Stomach (tissue), 9 donors: Measurements from ENCODE around the gene NPHP4. TPM values are rescaled to one million over a fixed set of nuclear protein-coding genes. Genes with fewer than 3 reads are reported as not detected.

Experiments used
- DNase-seq, 2 donors: peaks; one replicate each; pipeline versions ENCODE4 v3.0.0 to v3.0.0-alpha.2; 2013 to 2019
- H3K27ac ChIP-seq, 5 donors: fragments of 200-600 bp in 4 of 5; sonication (generic) in 4 of 5; one replicate each; pipeline ENCODE4 v1.5.1; 2013 to 2019; ENCODE audit warnings: mild to moderate bottlenecking in 1 of 5, moderate library complexity in 1 of 5
- H3K27me3 ChIP-seq, 3 donors: fragments of 200-600 bp; sonication (generic); one replicate each; pipeline ENCODE4 v1.5.1; 2017 to 2019; ENCODE audit warnings: mixed run types in 1 of 3
- H3K36me3 ChIP-seq, 4 donors: fragments of 200-600 bp; sonication (generic); 1 replicate in 3 of 4; 2 replicates in 1 of 4; pipeline ENCODE4 v1.5.1; 2016 to 2019
- H3K4me1 ChIP-seq, 4 donors: fragments of 200-600 bp; sonication (generic); one replicate each; pipeline ENCODE4 v1.5.1; 2016 to 2019
- H3K4me3 ChIP-seq, 4 donors: fragments of 200-600 bp; sonication (generic) in 3 of 4; one replicate each; pipeline ENCODE4 v1.5.1; 2016 to 2019; ENCODE audit warnings: mild to moderate bottlenecking in 1 of 4
- H3K9me3 ChIP-seq, 4 donors: fragments of 200-600 bp; sonication (generic); one replicate each; pipeline ENCODE4 v1.5.1; 2016 to 2019
- EP300 ChIP-seq: sonication (generic); formaldehyde crosslinking; IDR thresholded peaks from one replicate; pipeline ENCODE4 v1.6.1; 2017; ENCODE audit warnings: antibody characterized with exemption
- POLR2A ChIP-seq, 4 donors: fragments of 450-650 bp; IDR thresholded peaks; one replicate each; pipeline ENCODE4 v1.6.1; 2016; ENCODE audit warnings: antibody characterized with exemption in 4 of 4, control low read depth in 2 of 4, mild to moderate bottlenecking in 1 of 4, moderate library complexity in 1 of 4
- POLR2AphosphoS5 ChIP-seq, 3 donors: sonication (generic); formaldehyde crosslinking; IDR thresholded peaks; one replicate each; pipeline ENCODE4 v1.6.1; 2016; ENCODE audit warnings: antibody characterized with exemption in 3 of 3
- WGBS, 5 donors: extraction: QIAGEN DNeasy Blood & Tissue Kit in 3 of 5; methylation state at CpG; one replicate each; pipeline versions ENCODE4 v1.1.5 to v1.1.7; 2013 to 2018; 5-methylcytosine and 5-hydroxymethylcytosine counted together
- intact Hi-C: fragments of 100-400 bp; cut with DNase I; formaldehyde crosslinking; loops from one replicate; pipeline ENCODE4 v1.15.1; 2023; ENCODE audit warnings: low total_unique reads
- polyA plus RNA-seq, 3 donors: library from polyadenylated mRNA; stranded (reverse); fragments of 200-250 nt; gene quantifications; one replicate each; pipeline ENCODE4 v1.2.3, GENCODE V29; 2013
- total RNA-seq, 5 donors: library from RNA; depleted of rRNA; stranded (reverse); fragments of >200 nt; gene quantifications; one replicate each; pipeline versions ENCODE4 v1.1.0 to v1.2.3, GENCODE V29; 2014 to 2016
- TF ChIP-seq, protein P1 (sequence below), 7 experiments: fragments of 450-650 bp in 4 of 7; fragments of 200-600 bp in 3 of 7; sonication (generic) in 3 of 7; IDR thresholded peaks; one replicate each; pipeline ENCODE4 v1.5.1; 2016 to 2019; ENCODE audit warnings: antibody characterized with exemption in 7 of 7, control low read depth in 2 of 7, mild to moderate bottlenecking in 1 of 7
- donor health status: healthy with polysubstance abuse.
- donor health status: Bipolar disorder and iron deficiency.
- donor health status: healthy.

Gene NPHP4
- total and polyA plus RNA-seq, 8 donors, result 1.9 to 29.7 (median 7.3) TPM

DNA sequence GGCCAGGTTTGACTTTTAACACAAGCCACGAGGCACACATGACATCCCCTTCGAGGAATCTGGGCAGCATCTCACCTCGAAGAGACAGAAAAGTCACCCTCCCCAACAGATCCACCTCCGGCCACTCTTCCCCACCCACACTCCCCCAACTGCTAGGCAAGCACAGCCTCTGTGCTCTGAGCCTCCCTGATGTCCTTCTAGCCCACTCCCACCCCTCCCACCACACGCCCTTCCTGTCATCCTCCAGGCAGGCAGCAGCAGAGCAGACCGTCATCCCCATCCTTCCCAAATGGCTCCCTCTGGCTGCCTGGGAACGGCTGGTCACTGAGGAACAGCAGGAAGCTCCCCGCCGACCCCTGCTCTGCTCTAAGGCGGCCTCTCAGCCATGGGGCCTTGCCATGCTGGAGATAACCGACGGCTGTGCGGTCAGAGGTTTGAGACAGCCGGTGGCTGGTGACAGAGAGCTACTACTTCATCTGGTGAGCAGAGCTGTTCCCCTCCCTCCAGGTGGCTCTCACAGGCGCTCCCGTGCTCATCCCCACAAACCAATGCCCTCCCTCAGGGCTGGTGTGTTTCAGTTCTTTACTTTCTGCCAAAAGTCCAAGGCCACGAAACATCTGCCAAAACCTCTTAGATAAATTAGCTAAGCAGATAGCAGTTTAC lies 25.6 kb downstream of the NPHP4 start:
- Histone ChIP-seq H3K36me3 (peaks cover 7 to 61% (median 56%) of the 10 kb centered on the region in 4 donors), H3K4me3 (no peak overlapping the region), H3K27ac (no peak overlapping the region), H3K27me3 (no peaks in the 10 kb centered on the region), H3K4me1 (peaks cover 0 to 8% (median 2%) of the 10 kb centered on the region in 4 donors), H3K9me3 (no peaks in the 10 kb centered on the region)
- TF ChIP-seq EP300 (no peak), POLR2A (IDR thresholded peaks at IDR 0.05) (no peak), POLR2AphosphoS5 (IDR thresholded peaks at IDR 0.05) (no peak)
- TF ChIP-seq, protein P1, sequence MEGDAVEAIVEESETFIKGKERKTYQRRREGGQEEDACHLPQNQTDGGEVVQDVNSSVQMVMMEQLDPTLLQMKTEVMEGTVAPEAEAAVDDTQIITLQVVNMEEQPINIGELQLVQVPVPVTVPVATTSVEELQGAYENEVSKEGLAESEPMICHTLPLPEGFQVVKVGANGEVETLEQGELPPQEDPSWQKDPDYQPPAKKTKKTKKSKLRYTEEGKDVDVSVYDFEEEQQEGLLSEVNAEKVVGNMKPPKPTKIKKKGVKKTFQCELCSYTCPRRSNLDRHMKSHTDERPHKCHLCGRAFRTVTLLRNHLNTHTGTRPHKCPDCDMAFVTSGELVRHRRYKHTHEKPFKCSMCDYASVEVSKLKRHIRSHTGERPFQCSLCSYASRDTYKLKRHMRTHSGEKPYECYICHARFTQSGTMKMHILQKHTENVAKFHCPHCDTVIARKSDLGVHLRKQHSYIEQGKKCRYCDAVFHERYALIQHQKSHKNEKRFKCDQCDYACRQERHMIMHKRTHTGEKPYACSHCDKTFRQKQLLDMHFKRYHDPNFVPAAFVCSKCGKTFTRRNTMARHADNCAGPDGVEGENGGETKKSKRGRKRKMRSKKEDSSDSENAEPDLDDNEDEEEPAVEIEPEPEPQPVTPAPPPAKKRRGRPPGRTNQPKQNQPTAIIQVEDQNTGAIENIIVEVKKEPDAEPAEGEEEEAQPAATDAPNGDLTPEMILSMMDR (IDR thresholded peaks at IDR 0.05), result no peak
- DNase-seq, result no peak
- intact Hi-C loops, result no loop called here
- WGBS, 5 donors, result 88 to 92% (median 89%) methylated on average over 15 to 17 of the region's 17 CpGs

DNA sequence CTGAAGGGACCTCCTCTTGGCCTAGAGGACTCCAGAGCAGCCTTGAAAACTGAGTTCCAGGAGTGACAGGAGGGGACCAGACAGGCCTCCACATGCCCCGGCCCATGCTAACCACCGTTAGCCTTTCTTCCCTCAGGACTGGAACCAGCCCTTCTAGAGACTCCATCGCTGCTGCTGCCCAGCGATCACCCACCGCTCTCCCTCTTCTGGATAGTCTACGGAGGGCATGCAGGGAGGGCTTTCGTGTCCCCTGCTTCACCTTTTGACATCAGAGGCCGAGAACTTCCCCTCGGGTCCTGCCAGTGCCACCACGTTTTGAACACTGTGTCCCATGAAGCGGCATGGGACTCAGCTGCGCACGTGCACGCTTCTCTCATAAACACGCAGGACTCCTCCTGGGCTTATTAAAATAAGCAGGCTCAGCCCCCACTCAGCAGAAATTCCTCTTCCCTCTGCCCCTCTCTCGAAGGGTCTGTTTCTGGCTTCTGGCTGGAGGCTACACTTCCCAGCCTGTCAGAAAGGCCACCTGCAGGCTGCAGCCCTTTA lies 26.6 kb downstream of the NPHP4 start:
- intact Hi-C loops, result no loop called here
- Histone ChIP-seq H3K4me1 (peaks cover 0 to 5% (median 0%) of the 10 kb centered on the region in 4 donors), H3K4me3 (no peak overlapping the region), H3K36me3 (peaks cover 7 to 71% (median 67%) of the 10 kb centered on the region in 4 donors), H3K27ac (no peak overlapping the region), H3K9me3 (no peaks in the 10 kb centered on the region), H3K27me3 (no peaks in the 10 kb centered on the region)
- TF ChIP-seq EP300 (no peak), POLR2AphosphoS5 (IDR thresholded peaks at IDR 0.05) (no peak), POLR2A (IDR thresholded peaks at IDR 0.05) (no peak)
- TF ChIP-seq, protein P1 (IDR thresholded peaks at IDR 0.05), result no peak
- no peak for DNase-seq
- 91 to 98% (median 97%) methylated on average over 16 of the region's 16 CpGs for WGBS, 5 donors

DNA sequence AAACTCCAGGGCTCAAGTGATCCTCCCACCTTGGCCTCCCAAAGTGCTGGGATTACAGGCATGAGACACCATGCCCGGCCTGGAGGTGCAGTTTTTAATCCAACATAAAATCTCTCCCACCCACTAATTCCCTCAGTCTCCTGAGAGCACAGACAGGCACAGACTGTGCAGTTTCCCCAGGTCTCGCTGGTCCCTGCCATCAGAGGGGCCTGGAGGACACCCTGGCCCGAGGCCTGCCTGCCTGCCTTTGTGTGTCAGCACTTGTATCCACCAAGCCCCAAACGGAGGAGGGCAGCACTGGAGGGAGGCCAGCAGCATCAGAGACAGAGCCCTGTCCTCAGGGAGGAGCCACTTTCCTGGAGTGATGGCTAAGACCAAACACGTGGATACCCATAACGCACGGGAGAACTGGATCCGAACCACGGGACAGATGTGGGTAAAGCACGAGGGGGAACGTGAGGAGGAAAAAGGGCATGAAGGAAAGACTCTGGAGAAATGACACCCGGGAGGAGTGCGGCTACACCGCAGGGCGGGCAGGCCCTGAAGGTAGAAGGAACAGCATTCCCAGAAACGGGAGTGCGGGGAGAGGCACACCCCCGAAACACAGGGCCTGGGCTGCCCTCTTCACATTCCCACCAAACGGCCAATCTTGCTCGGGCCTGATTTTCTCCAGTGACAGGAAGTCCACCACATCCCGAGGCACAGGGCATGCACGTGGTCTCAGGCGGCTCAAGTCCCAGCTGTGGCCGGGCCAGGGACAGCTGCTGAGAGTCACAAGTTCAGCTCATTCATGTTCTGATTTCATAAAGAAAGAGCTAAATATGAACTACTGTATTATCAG lies 29.7 kb downstream of the NPHP4 start:
- peaks cover 7 to 85% (median 80%) of the 10 kb centered on the region in 4 donors for H3K36me3 ChIP-seq

DNA sequence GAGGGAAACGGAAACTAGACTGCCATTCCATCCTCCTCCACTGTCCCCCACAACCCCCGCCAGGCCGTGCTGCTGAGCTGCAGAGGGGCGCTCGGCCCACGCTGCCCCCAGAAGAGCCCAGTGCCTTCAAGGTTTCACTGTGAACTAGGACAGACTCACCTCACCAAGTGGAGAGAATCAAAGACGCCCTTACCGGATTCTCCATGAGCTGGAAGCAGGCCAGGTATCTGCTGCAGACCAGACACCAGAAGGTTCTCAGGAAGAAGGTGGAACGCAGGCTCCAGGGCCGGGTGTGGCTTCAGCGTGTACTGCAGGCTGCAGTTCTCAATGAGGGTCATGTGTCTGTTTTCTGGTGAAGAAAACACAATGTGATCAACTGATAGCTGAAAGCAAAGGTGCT lies 30.6 kb downstream of the NPHP4 start:
- Histone ChIP-seq H3K4me1 (no peaks in the 10 kb centered on the region), H3K27me3 (no peaks in the 10 kb centered on the region), H3K4me3 (no peak overlapping the region), H3K27ac (no peak overlapping the region), H3K36me3 (peaks cover 0 to 83% (median 78%) of the 10 kb centered on the region in 4 donors), H3K9me3 (no peaks in the 10 kb centered on the region)
- WGBS, 5 donors, result 86 to 92% (median 90%) methylated on average over 10 to 11 of the region's 11 CpGs
- TF ChIP-seq POLR2A (IDR thresholded peaks at IDR 0.05) (no peak), POLR2AphosphoS5 (IDR thresholded peaks at IDR 0.05) (no peak), EP300 (no peak)
- TF ChIP-seq, protein P1 (IDR thresholded peaks at IDR 0.05), result no peak
- intact Hi-C loops, result no loop called here
- no peak for DNase-seq

More for the DNA sequence above, 29.7 kb downstream of the NPHP4 start:
- no peak for DNase-seq
- no peak overlapping the region for H3K27ac ChIP-seq
- H3K4me3 ChIP-seq, result no peak overlapping the region
- WGBS, 5 donors, result 91 to 95% (median 93%) methylated on average over 23 to 24 of the region's 24 CpGs
- intact Hi-C loops, result no loop called here
- no peaks in the 10 kb centered on the region for H3K27me3 ChIP-seq
- no peaks in the 10 kb centered on the region for H3K9me3 ChIP-seq
- H3K4me1 ChIP-seq, result no peaks in the 10 kb centered on the region
- TF ChIP-seq EP300 (no peak), POLR2AphosphoS5 (IDR thresholded peaks at IDR 0.05) (no peak), POLR2A (IDR thresholded peaks at IDR 0.05) (no peak)
- TF ChIP-seq, protein P1 (IDR thresholded peaks at IDR 0.05), result no peak
